Liver (tissue), 9 donors: ENCODE data around the gene TNFRSF17. TPM values are rescaled to one million over a fixed set of nuclear protein-coding genes. Genes with fewer than 3 reads are reported as not detected.

ENCODE experiments used
- DNase-seq: peaks from one replicate; pipeline ENCODE4 v3.0.0-alpha.2; 2017; ENCODE audit warnings: low spot score
- H3K27ac ChIP-seq, 2 donors: one replicate each; pipeline ENCODE4 v1.7.0; 2013; ENCODE audit warnings: inconsistent platforms in 2 of 2, low read length in 2 of 2, control low read depth in 1 of 2, low read depth in 1 of 2, mild to moderate bottlenecking in 1 of 2
- H3K27me3 ChIP-seq, 4 donors: one replicate each; pipeline versions ENCODE4 v1.6.1 to v1.7.0; 2013; ENCODE audit warnings: low read length in 3 of 4, inconsistent platforms in 1 of 4, mild to moderate bottlenecking in 1 of 4, moderate library complexity in 1 of 4; ENCODE audit not compliant: control insufficient read depth in 4 of 4, insufficient read depth in 4 of 4
- H3K36me3 ChIP-seq, 4 donors: one replicate each; pipeline versions ENCODE4 v1.6.1 to v1.7.0; 2013; ENCODE audit warnings: low read length in 3 of 4, mild to moderate bottlenecking in 3 of 4, low read depth in 1 of 4, moderate library complexity in 1 of 4; ENCODE audit not compliant: control insufficient read depth in 4 of 4, insufficient read depth in 3 of 4
- H3K4me1 ChIP-seq, 4 donors: one replicate each; pipeline versions ENCODE4 v1.6.1 to v1.7.0; 2013; ENCODE audit warnings: low read length in 3 of 4, mild to moderate bottlenecking in 3 of 4, moderate library complexity in 1 of 4; ENCODE audit not compliant: control insufficient read depth in 4 of 4, insufficient read depth in 4 of 4
- H3K4me3 ChIP-seq, 3 donors: one replicate each; pipeline versions ENCODE4 v1.6.1 to v1.7.0; 2013; ENCODE audit warnings: low read length in 3 of 3, control low read depth in 1 of 3, low read depth in 1 of 3, mild to moderate bottlenecking in 1 of 3
- H3K9ac ChIP-seq, 2 donors: one replicate each; pipeline ENCODE4 v1.7.0; 2013; ENCODE audit warnings: low read length in 2 of 2, mild to moderate bottlenecking in 2 of 2, moderate library complexity in 2 of 2, control low read depth in 1 of 2, low read depth in 1 of 2
- H3K9me3 ChIP-seq, 4 donors: one replicate each; pipeline versions ENCODE4 v1.6.1 to v1.7.0; 2013; ENCODE audit warnings: low read length in 3 of 4; ENCODE audit not compliant: control insufficient read depth in 4 of 4
- EGR1 ChIP-seq, 2 donors: IDR thresholded peaks; 2 replicates each; pipeline ENCODE4 v1.6.1; 2016 to 2018; ENCODE audit warnings: antibody characterized with exemption in 2 of 2, low read depth in 2 of 2
- FOXA1 ChIP-seq: IDR thresholded peaks from 2 replicates; pipeline ENCODE4 v1.6.1; 2016; ENCODE audit warnings: antibody characterized with exemption
- FOXA2 ChIP-seq: IDR thresholded peaks from 2 replicates; pipeline ENCODE4 v1.6.1; 2016; ENCODE audit warnings: antibody characterized with exemption
- GABPA ChIP-seq, 2 donors: IDR thresholded peaks in 1 of 2; conservative IDR thresholded peaks in 1 of 2; 2 replicates each; pipeline ENCODE4 v1.6.1; 2016; ENCODE audit warnings: antibody characterized with exemption in 2 of 2, mild to moderate bottlenecking in 1 of 2, moderate library complexity in 1 of 2
- HNF4A ChIP-seq, 2 donors: conservative IDR thresholded peaks; 2 replicates each; pipeline ENCODE4 v1.6.1; 2016; ENCODE audit warnings: antibody characterized with exemption in 2 of 2, mild to moderate bottlenecking in 2 of 2
- HNF4G ChIP-seq: IDR thresholded peaks from 2 replicates; pipeline ENCODE4 v1.6.1; 2016; ENCODE audit warnings: antibody characterized with exemption
- NR2F2 ChIP-seq: IDR thresholded peaks from 2 replicates; pipeline ENCODE4 v1.6.1; 2016; ENCODE audit warnings: antibody characterized with exemption
- RAD21 ChIP-seq, 2 donors: IDR thresholded peaks; 2 replicates each; pipeline ENCODE4 v1.6.1; 2016; ENCODE audit warnings: antibody characterized with exemption in 2 of 2, mild to moderate bottlenecking in 2 of 2
- SP1 ChIP-seq: IDR thresholded peaks from 2 replicates; pipeline ENCODE4 v1.6.1; 2018; ENCODE audit warnings: antibody characterized with exemption, mild to moderate bottlenecking
- TAF1 ChIP-seq: conservative IDR thresholded peaks from 2 replicates; pipeline ENCODE4 v1.6.1; 2016; ENCODE audit warnings: antibody characterized with exemption, mild to moderate bottlenecking
- YY1 ChIP-seq: IDR thresholded peaks from 2 replicates; pipeline ENCODE4 v1.6.1; 2016; ENCODE audit warnings: antibody characterized with exemption, mild to moderate bottlenecking
- WGBS: extraction: QIAGEN DNeasy Blood & Tissue Kit; methylation state at CpG from one replicate; pipeline ENCODE4 v1.1.7; 2013; 5-methylcytosine and 5-hydroxymethylcytosine counted together
- polyA plus RNA-seq, 2 donors: library from polyadenylated mRNA; stranded (reverse) in 1 of 2; unstranded in 1 of 2; fragments of 200-250 nt in 1 of 2; fragments of >200 nt in 1 of 2; fragmentation: Nextera tagmentation in 1 of 2; extraction: Ambion mirVana in 1 of 2; gene quantifications; one replicate each; pipeline versions ENCODE4 v1.2.1 to v1.2.3, GENCODE V29; 2013 to 2015
- total RNA-seq, 2 donors: library from RNA; depleted of rRNA; stranded (reverse); fragments of >200 nt; gene quantifications; one replicate each; pipeline ENCODE4 v1.2.3, GENCODE V29; 2014
- TF ChIP-seq, protein P1 (sequence below): fragments of 150-350 bp; IDR thresholded peaks from 2 replicates; pipeline ENCODE4 v1.5.1; 2017; ENCODE audit warnings: improper control_type of control experiment, low read depth, low read length; ENCODE audit not compliant: missing input control
- TF ChIP-seq, protein P2 (sequence below): IDR thresholded peaks from 2 replicates; pipeline ENCODE4 v1.6.1; 2016; ENCODE audit warnings: antibody characterized with exemption, mild to moderate bottlenecking
- TF ChIP-seq, protein P3 (sequence below): IDR thresholded peaks from 2 replicates; pipeline ENCODE4 v1.6.1; 2016; ENCODE audit warnings: antibody characterized with exemption
- TF ChIP-seq, protein P4 (sequence below): IDR thresholded peaks from 2 replicates; pipeline ENCODE4 v1.6.1; 2016; ENCODE audit warnings: antibody characterized with exemption
- TF ChIP-seq, protein P5 (sequence below): IDR thresholded peaks from 2 replicates; pipeline ENCODE4 v1.6.1; 2016; ENCODE audit warnings: antibody characterized with exemption
- donor health status: healthy.
- donor health status: healthy.
- donor health status: healthy.
- donor health status: healthy.
- donor health status: healthy.

Gene TNFRSF17
- total and polyA plus RNA-seq, 4 donors, result 0.17 to 2.6 (median 0.28) TPM; not detected in 1

DNA sequence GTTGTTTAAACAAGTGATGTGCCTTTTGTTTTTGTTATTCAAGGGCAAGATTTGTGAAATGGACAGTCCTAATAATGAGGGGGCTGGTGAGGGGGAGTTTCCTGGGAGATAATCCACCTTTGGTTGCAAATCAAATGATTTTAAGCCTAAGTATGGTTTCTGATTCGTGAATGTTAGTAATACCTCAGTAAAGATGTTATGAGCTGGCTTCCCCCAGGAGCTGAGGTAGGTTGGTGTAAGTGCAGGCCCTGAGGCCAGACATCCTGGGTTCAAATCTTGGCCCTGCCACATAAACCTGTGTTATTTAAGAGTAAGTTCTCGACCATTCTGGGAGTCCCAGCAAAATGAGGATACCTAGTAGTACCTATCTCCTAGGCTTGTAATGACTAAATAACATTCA lies 13.1 kb downstream of the TNFRSF17 start:
- no peaks in the 10 kb centered on the region for H3K9me3 ChIP-seq
- DNase-seq, result no peak
- no peak overlapping the region for H3K9ac ChIP-seq
- peaks cover 0 to 2% (median 0%) of the 10 kb centered on the region in 4 donors for H3K36me3 ChIP-seq
- no peaks in the 10 kb centered on the region for H3K27me3 ChIP-seq
- H3K4me3 ChIP-seq, result no peak overlapping the region
- TF ChIP-seq EGR1 (IDR thresholded peaks at IDR 0.05; ENCODE audit: low read depth in 2 of 2) (no peak), FOXA1 (no peak), YY1 (no peak), HNF4G (no peak), GABPA (IDR thresholded peaks at IDR 0.05 in 1 of 2, conservative IDR thresholded peaks at IDR 0.05 in 1 of 2) (no peak), TAF1 (no peak), HNF4A (conservative IDR thresholded peaks at IDR 0.05) (no peak)
- TF ChIP-seq, protein P1, sequence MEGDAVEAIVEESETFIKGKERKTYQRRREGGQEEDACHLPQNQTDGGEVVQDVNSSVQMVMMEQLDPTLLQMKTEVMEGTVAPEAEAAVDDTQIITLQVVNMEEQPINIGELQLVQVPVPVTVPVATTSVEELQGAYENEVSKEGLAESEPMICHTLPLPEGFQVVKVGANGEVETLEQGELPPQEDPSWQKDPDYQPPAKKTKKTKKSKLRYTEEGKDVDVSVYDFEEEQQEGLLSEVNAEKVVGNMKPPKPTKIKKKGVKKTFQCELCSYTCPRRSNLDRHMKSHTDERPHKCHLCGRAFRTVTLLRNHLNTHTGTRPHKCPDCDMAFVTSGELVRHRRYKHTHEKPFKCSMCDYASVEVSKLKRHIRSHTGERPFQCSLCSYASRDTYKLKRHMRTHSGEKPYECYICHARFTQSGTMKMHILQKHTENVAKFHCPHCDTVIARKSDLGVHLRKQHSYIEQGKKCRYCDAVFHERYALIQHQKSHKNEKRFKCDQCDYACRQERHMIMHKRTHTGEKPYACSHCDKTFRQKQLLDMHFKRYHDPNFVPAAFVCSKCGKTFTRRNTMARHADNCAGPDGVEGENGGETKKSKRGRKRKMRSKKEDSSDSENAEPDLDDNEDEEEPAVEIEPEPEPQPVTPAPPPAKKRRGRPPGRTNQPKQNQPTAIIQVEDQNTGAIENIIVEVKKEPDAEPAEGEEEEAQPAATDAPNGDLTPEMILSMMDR, result no peak
- TF ChIP-seq, protein P2, sequence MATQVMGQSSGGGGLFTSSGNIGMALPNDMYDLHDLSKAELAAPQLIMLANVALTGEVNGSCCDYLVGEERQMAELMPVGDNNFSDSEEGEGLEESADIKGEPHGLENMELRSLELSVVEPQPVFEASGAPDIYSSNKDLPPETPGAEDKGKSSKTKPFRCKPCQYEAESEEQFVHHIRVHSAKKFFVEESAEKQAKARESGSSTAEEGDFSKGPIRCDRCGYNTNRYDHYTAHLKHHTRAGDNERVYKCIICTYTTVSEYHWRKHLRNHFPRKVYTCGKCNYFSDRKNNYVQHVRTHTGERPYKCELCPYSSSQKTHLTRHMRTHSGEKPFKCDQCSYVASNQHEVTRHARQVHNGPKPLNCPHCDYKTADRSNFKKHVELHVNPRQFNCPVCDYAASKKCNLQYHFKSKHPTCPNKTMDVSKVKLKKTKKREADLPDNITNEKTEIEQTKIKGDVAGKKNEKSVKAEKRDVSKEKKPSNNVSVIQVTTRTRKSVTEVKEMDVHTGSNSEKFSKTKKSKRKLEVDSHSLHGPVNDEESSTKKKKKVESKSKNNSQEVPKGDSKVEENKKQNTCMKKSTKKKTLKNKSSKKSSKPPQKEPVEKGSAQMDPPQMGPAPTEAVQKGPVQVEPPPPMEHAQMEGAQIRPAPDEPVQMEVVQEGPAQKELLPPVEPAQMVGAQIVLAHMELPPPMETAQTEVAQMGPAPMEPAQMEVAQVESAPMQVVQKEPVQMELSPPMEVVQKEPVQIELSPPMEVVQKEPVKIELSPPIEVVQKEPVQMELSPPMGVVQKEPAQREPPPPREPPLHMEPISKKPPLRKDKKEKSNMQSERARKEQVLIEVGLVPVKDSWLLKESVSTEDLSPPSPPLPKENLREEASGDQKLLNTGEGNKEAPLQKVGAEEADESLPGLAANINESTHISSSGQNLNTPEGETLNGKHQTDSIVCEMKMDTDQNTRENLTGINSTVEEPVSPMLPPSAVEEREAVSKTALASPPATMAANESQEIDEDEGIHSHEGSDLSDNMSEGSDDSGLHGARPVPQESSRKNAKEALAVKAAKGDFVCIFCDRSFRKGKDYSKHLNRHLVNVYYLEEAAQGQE, result no peak
- TF ChIP-seq, protein P3, sequence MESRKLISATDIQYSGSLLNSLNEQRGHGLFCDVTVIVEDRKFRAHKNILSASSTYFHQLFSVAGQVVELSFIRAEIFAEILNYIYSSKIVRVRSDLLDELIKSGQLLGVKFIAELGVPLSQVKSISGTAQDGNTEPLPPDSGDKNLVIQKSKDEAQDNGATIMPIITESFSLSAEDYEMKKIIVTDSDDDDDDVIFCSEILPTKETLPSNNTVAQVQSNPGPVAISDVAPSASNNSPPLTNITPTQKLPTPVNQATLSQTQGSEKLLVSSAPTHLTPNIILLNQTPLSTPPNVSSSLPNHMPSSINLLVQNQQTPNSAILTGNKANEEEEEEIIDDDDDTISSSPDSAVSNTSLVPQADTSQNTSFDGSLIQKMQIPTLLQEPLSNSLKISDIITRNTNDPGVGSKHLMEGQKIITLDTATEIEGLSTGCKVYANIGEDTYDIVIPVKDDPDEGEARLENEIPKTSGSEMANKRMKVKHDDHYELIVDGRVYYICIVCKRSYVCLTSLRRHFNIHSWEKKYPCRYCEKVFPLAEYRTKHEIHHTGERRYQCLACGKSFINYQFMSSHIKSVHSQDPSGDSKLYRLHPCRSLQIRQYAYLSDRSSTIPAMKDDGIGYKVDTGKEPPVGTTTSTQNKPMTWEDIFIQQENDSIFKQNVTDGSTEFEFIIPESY, result no peak
- TF ChIP-seq, protein P4, sequence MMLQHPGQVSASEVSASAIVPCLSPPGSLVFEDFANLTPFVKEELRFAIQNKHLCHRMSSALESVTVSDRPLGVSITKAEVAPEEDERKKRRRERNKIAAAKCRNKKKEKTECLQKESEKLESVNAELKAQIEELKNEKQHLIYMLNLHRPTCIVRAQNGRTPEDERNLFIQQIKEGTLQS, result no peak
- no peak overlapping the region for H3K27ac ChIP-seq
- WGBS, result 87% methylated on average over 2 of the region's 2 CpGs
- H3K4me1 ChIP-seq, result peaks cover 2 to 22% (median 17%) of the 10 kb centered on the region in 4 donors

DNA sequence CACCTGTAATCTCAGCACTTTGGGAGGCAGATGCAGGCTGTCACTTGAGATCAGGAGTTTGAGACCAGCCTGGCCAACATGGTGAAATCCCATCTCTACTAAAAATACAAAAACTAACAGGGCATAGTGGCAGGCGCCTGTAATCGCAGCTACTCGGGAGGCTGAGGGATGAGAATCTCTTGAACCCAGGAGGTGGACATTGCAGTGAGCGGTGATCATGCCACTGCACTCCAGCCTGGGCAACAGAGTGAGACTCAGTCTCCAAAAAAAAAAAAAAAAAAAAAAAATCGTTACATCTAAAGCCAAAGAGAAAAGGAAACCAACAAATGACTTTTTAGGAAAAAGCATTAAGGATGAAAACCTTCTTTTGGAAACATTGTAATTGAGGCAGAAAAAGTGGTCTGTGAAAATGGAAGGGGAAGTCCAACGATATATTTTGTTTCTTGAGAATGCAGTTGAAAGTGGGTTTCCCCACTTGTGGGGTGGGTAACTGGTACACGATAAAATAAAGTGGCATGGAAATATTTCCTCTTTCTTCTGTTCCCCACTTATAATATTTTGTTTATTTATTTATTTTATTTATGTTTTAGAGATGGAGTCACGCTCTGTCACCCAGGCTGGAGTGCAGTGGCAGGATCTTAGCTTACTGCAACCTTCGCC lies 14.1 kb downstream of the TNFRSF17 start:
- H3K9me3 ChIP-seq, result no peaks in the 10 kb centered on the region
- peaks cover 2 to 22% (median 17%) of the 10 kb centered on the region in 4 donors for H3K4me1 ChIP-seq
- no peaks in the 10 kb centered on the region for H3K36me3 ChIP-seq
- H3K9ac ChIP-seq, result no peak overlapping the region
- no peak for DNase-seq
- no peak overlapping the region for H3K4me3 ChIP-seq
- no peak overlapping the region for H3K27ac ChIP-seq
- WGBS, result 90% methylated on average over 9 of the region's 9 CpGs
- no peaks in the 10 kb centered on the region for H3K27me3 ChIP-seq
- TF ChIP-seq FOXA2, result no peak
- TF ChIP-seq TAF1, result no peak
- no peak for TF ChIP-seq RAD21 (IDR thresholded peaks at IDR 0.05)
- TF ChIP-seq, protein P1, result no peak
- no peak for TF ChIP-seq HNF4G
- no peak for TF ChIP-seq NR2F2
- TF ChIP-seq GABPA (IDR thresholded peaks at IDR 0.05 in 1 of 2, conservative IDR thresholded peaks at IDR 0.05 in 1 of 2), result no peak
- TF ChIP-seq SP1, result no peak
- TF ChIP-seq, protein P2, result no peak
- no peak for TF ChIP-seq EGR1 (IDR thresholded peaks at IDR 0.05; ENCODE audit: low read depth in 2 of 2)
- TF ChIP-seq, protein P4, result no peak
- TF ChIP-seq, protein P5, sequence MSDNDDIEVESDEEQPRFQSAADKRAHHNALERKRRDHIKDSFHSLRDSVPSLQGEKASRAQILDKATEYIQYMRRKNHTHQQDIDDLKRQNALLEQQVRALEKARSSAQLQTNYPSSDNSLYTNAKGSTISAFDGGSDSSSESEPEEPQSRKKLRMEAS, result no peak
